Keratinocyte (primary cell): ENCODE results near the gene ZNG1F.
"Not testable (repeated sequence)": the region's sequence is repeated elsewhere in the genome, so short reads cannot be mapped to it uniquely, and the experiment has no call there.

Experiments
- CTCF ChIP-seq, 3 experiments: IDR thresholded peaks in 1 of 3; conservative IDR thresholded peaks in 1 of 3; optimal IDR thresholded peaks in 1 of 3; 2 replicates in 2 of 3; 3 replicates in 1 of 3; pipeline versions ENCODE3 to v1.5.1; 2011; ENCODE audit warnings: low read length in 3 of 3, mild to moderate bottlenecking in 3 of 3, moderate library complexity in 2 of 3, control low read depth in 1 of 3, inconsistent platforms in 1 of 3; ENCODE audit not compliant: insufficient read depth in 2 of 3; ENCODE audit errors: extremely low read depth in 1 of 3
- EZH2 ChIP-seq: IDR thresholded peaks from one replicate; pipeline ENCODE4 v1.6.1; 2012; ENCODE audit warnings: inconsistent platforms, mild to moderate bottlenecking, low read length, moderate library complexity

GRCh38 chr9:41113348-41113747, 75.8 kb downstream of the ZNG1F start:
- not testable (repeated sequence) for TF ChIP-seq CTCF (optimal IDR thresholded peaks at IDR 0.05 in 1 of 3, IDR thresholded peaks at IDR 0.05 in 1 of 3, conservative IDR thresholded peaks at IDR 0.05 in 1 of 3; ENCODE audit: extremely low read depth in 1 of 3, insufficient read depth in 2 of 3, low read length in 3 of 3); EZH2
